HEK293T (cell line): ENCODE results near the gene TP53INP2.

Experiments
- CTCF ChIA-PET: fragments of 350-600 bp; formaldehyde crosslinking; extraction: SDS; loops from one replicate; lab custom pipeline; 2021; ENCODE audit warnings: antibody characterized with exemption, inconsistent platforms; lab: Yijun Ruan, JAX
- POLR2A ChIA-PET: fragments of 350-600 bp; formaldehyde crosslinking; extraction: SDS; loops from one replicate; lab custom pipeline; 2020; ENCODE audit warnings: antibody characterized with exemption, inconsistent platforms; lab: Yijun Ruan, JAX
- DNase-seq: peaks from one replicate; pipeline ENCODE4 v3.0.0; 2012; ENCODE audit warnings: mixed read lengths; ENCODE audit errors: extremely low spot score
- ARNT ChIP-seq: fragments of 450-650 bp; IDR thresholded peaks from 2 replicates; pipeline ENCODE4 v1.6.1; 2017; ENCODE audit warnings: mild to moderate bottlenecking
- BHLHE40 ChIP-seq: fragments of 450-650 bp; IDR thresholded peaks from 2 replicates; pipeline ENCODE4 v1.6.1; 2016; ENCODE audit warnings: mild to moderate bottlenecking, moderate library complexity, borderline replicate concordance
- CTBP1 ChIP-seq: fragments of 450-650 bp; IDR thresholded peaks from 2 replicates; pipeline ENCODE4 v1.6.1; 2016; ENCODE audit warnings: borderline replicate concordance
- ELF4 ChIP-seq: fragments of 450-650 bp; IDR thresholded peaks from 2 replicates; pipeline ENCODE4 v1.6.1; 2017; ENCODE audit warnings: antibody characterized with exemption
- FOXA1 ChIP-seq: fragments of 450-650 bp; IDR thresholded peaks from 2 replicates; pipeline ENCODE4 v1.6.1; 2016; ENCODE audit warnings: mild to moderate bottlenecking
- FOXK2 ChIP-seq: fragments of 450-650 bp; IDR thresholded peaks from 2 replicates; pipeline ENCODE4 v1.6.1; 2016; ENCODE audit warnings: mild to moderate bottlenecking
- FOXM1 ChIP-seq: fragments of 450-650 bp; IDR thresholded peaks from 2 replicates; pipeline ENCODE4 v1.6.1; 2017; ENCODE audit warnings: mild to moderate bottlenecking, borderline replicate concordance
- HDGF ChIP-seq: fragments of 450-650 bp; IDR thresholded peaks from 2 replicates; pipeline ENCODE4 v1.6.1; 2017; ENCODE audit warnings: antibody characterized with exemption, borderline replicate concordance
- L3MBTL2 ChIP-seq: fragments of 450-650 bp; conservative IDR thresholded peaks from 2 replicates; pipeline ENCODE4 v1.6.1; 2016; ENCODE audit warnings: mild to moderate bottlenecking
- LEF1 ChIP-seq: fragments of 450-650 bp; IDR thresholded peaks from 2 replicates; pipeline ENCODE4 v1.6.1; 2017; ENCODE audit warnings: mild to moderate bottlenecking, borderline replicate concordance
- NFRKB ChIP-seq: fragments of 450-650 bp; IDR thresholded peaks from 2 replicates; pipeline ENCODE4 v1.6.1; 2016; ENCODE audit warnings: mild to moderate bottlenecking, moderate library complexity
- PKNOX1 ChIP-seq: fragments of 450-650 bp; IDR thresholded peaks from 2 replicates; pipeline ENCODE4 v1.6.1; 2016
- SP1 ChIP-seq: fragments of 450-650 bp; IDR thresholded peaks from 2 replicates; pipeline ENCODE4 v1.6.1; 2017
- SUZ12 ChIP-seq: fragments of 450-650 bp; IDR thresholded peaks from 2 replicates; pipeline ENCODE4 v1.6.1; 2016; ENCODE audit warnings: mild to moderate bottlenecking
- TARDBP ChIP-seq: fragments of 450-650 bp; IDR thresholded peaks from 2 replicates; pipeline ENCODE4 v1.6.1; 2016
- ZNF384 ChIP-seq: fragments of 450-650 bp; IDR thresholded peaks from 2 replicates; pipeline ENCODE4 v1.6.1; 2016

The TP53INP2 gene

GRCh38 chr20:34675561-34675960 lies 28.6 kb upstream of the TP53INP2 start:
- ChIA-PET CTCF (no interaction called here), POLR2A (no interaction called here)
- no peak for DNase-seq
- TF ChIP-seq SP1 (no peak), LEF1 (no peak), FOXA1 (no peak), NFRKB (no peak), BHLHE40 (no peak), L3MBTL2 (no peak), ELF4 (no peak), FOXM1 (no peak), FOXK2 (no peak), ARNT (no peak), PKNOX1 (no peak), HDGF (no peak), TARDBP (no peak)

- POLR2A ChIA-PET: interaction anchor here (1.5 kb wide), 2 partner anchors 20 to 29 kb away, joined by 3 to 5 read pairs; no protein-coding TSS in a partner anchor
- CTCF ChIA-PET: no interaction called here
- DNase-seq: no peak
- TF ChIP-seq CTBP1 (no peak), FOXK2 (no peak), FOXM1 (no peak), BHLHE40 (no peak), SUZ12 (no peak), LEF1 (no peak), SP1 (no peak), ELF4 (no peak), PKNOX1 (no peak), ARNT (no peak), FOXA1 (no peak), NFRKB (no peak), HDGF (no peak)
Observed at GRCh38 chr20:34675993-34676641, 28.0 kb upstream of the TP53INP2 start.

- ChIA-PET POLR2A (interaction anchor here (0.8 to 1.5 kb wide), 7 partner anchors 10 to 94 kb away, joined by 3 to 6 read pairs (median 4); partner anchors contain the start of gene TP53INP2), CTCF (interaction anchor here (0.6 kb wide), 1 partner anchor 154 kb away, joined by 5 read pairs; no protein-coding TSS in a partner anchor)
- TF ChIP-seq CTBP1: no peak
- 0 out of 2 replicates have a peak, but pooled peaks have one; percentile 19 for TF ChIP-seq L3MBTL2
- DNase-seq: peak; percentile 92
Observed at GRCh38 chr20:34676642-34677373, 27.3 kb upstream of the TP53INP2 start, which contains the start of gene PIGU. PIGU (minus strand) TSS chr20:34677092; CDS start chr20:34677085, 7 bp downstream.

GRCh38 chr20:34680586-34681175 lies 23.5 kb upstream of the TP53INP2 start:
- DNase-seq: no peak
- TF ChIP-seq SUZ12: no peak
- TF ChIP-seq FOXM1: no peak
- ChIA-PET POLR2A (no interaction called here), CTCF (interaction anchor here (0.6 to 0.9 kb wide), 2 partner anchors 12 to 20 kb away, joined by 5 read pairs; no protein-coding TSS in a partner anchor)

- TF ChIP-seq HDGF (no peak), NFRKB (no peak), FOXA1 (no peak), ZNF384 (no peak), FOXK2 (no peak), ELF4 (no peak), L3MBTL2 (no peak), ARNT (no peak), BHLHE40 (no peak), CTBP1 (no peak), FOXM1 (no peak)
- POLR2A ChIA-PET: no interaction called here
- DNase-seq: no peak
- CTCF ChIA-PET: interaction anchor here (0.7 kb wide), 1 partner anchor 13 kb away, joined by 5 read pairs; no protein-coding TSS in a partner anchor
Observed at GRCh38 chr20:34683667-34684066, 20.5 kb upstream of the TP53INP2 start.

GRCh38 chr20:34689486-34689885 lies 14.7 kb upstream of the TP53INP2 start:
- ChIA-PET POLR2A (interaction anchor here (0.9 to 2.2 kb wide), 2 partner anchors 12 to 16 kb away, joined by 3 to 6 read pairs; partner anchors contain the start of gene PIGU), CTCF (no interaction called here)
- DNase-seq: no peak
- TF ChIP-seq CTBP1 (no peak), FOXA1 (no peak), NFRKB (no peak), FOXM1 (no peak), ELF4 (no peak), ZNF384 (no peak), BHLHE40 (no peak), LEF1 (no peak), TARDBP (no peak), SP1 (no peak), PKNOX1 (no peak), ARNT (no peak), SUZ12 (no peak), FOXK2 (no peak), HDGF (no peak), L3MBTL2 (no peak)
